Myometrial cell (primary cell): Measurements from ENCODE around the gene CFAP97D2. TPM values are rescaled to one million over a fixed set of nuclear protein-coding genes. Genes with fewer than 3 reads are reported as not detected.

Experiments used
- total RNA-seq: library from RNA; depleted of rRNA; stranded (reverse); fragments of >200 nt; gene quantifications from 2 replicates; pipeline ENCODE4 v1.2.3, GENCODE V29; 2015

Gene CFAP97D2
- not detected in 2 replicates for total RNA-seq

GRCh38 chr13:114179087-114179658 is at the start of gene CFAP97D2:
TSS of gene CFAP97D2 (plus strand) at chr13:114179257. CDS start at chr13:114179331, 74 bp downstream.

GRCh38 chr13:114132419-114133121 is 46.5 kb upstream of the CFAP97D2 start, which contains the start of gene RASA3:
TSS of gene RASA3 (minus strand) at chr13:114132623. CDS start at chr13:114132489, 134 bp downstream.

DNA sequence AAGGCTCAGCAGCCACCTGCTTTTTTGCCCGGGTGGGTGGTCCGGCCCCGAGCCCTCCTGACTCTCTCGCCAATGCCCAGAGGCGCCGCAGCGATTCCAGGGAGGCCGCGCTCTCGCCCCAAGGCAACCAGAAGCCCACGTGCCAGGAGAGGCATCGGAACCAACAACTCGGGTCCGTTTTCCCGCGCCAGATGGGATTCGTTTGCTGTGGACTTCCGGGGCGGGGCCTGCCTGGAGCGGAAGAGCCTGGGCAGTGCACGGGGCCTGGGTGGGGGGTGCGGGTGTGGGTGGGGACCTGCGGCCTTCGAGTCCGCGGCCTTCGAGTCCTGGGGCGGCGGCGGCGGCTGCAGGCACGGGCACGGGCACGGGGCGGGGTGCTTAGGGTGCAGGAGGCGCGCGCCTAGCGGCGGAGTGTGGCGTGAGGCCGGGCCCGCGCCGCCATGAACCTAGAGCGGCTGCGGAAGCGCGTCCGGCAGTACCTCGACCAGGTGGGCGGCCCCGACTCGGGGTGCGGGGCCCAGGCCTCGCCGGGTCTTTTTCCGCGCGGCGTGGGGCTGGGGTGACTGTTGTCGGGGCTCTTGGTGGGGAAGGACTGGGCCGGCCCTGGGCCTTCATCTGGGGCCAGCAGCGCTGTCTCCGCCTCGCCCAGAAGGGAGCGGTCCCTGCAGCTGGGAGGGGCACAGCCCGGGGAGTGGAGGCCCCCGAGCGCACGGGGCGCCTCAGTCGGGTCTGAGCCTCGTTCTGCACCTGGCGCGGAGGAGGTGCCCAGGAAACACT is 55.8 kb downstream of the CFAP97D2 start, which contains the start of gene CDC16:
Gene CDC16, plus strand, starts transcription at position 253 of the 777 bp plus-strand sequence. Its CDS starts 188 bp downstream, at position 441.

Other genes starting within 250 kb of the CFAP97D2 start
- under 0.01 TPM in 1 of 2 replicates, not detected in the other for gene C13orf46, start 205.2 kb upstream of the CFAP97D2 start, total RNA-seq
- gene RASA3, start 46.6 kb upstream of the CFAP97D2 start, total RNA-seq = 25.4 and 32.1 TPM in 2 replicates
- 29.6 and 30.3 TPM in 2 replicates for gene CDC16, start 55.6 kb downstream of the CFAP97D2 start, total RNA-seq
- 32.3 and 38.5 TPM in 2 replicates for gene UPF3A, start 102.3 kb downstream of the CFAP97D2 start, total RNA-seq
- 31.0 and 34.0 TPM in 2 replicates for gene CHAMP1, start 135.2 kb downstream of the CFAP97D2 start, total RNA-seq